Vagina (tissue), 2 donors: ENCODE data around the gene ADPRH. TPM values are rescaled to one million over a fixed set of nuclear protein-coding genes. Genes with fewer than 3 reads are reported as not detected.
A peak's percentile ranks its signal among the peaks of the same experiment; 100 is the strongest.

Experiments used
- DNase-seq, 2 donors: peaks; one replicate each; pipeline ENCODE4 v3.0.0-alpha.2; 2017; ENCODE audit errors: extremely low spot score in 2 of 2
- H3K27ac ChIP-seq: fragments of 200-600 bp; sonication (generic); one replicate; pipeline ENCODE4 v1.5.1; 2019
- H3K27me3 ChIP-seq: fragments of 200-600 bp; sonication (generic); one replicate; pipeline ENCODE4 v1.5.1; 2019
- H3K36me3 ChIP-seq, 2 donors: fragments of 200-600 bp; sonication (generic); one replicate each; pipeline ENCODE4 v1.5.1; 2017 to 2019
- H3K4me1 ChIP-seq: fragments of 200-600 bp; sonication (generic); one replicate; pipeline ENCODE4 v1.5.1; 2019
- H3K4me3 ChIP-seq, 2 donors: fragments of 200-600 bp; sonication (generic); 1 replicate in 1 of 2; 2 replicates in 1 of 2; pipeline ENCODE4 v1.5.1; 2016 to 2019
- H3K9me3 ChIP-seq: fragments of 200-600 bp; sonication (generic); one replicate; pipeline ENCODE4 v1.5.1; 2019
- CTCF ChIP-seq, 3 experiments: fragments of 450-650 bp in 2 of 3; fragments of 200-600 bp in 1 of 3; sonication (generic) in 1 of 3; IDR thresholded peaks; one replicate each; pipeline ENCODE4 v1.5.1; 2017 to 2019; ENCODE audit warnings: antibody characterized with exemption in 3 of 3, mild to moderate bottlenecking in 2 of 3, moderate library complexity in 2 of 3
- POLR2A ChIP-seq, 2 donors: fragments of 450-650 bp; IDR thresholded peaks; one replicate each; pipeline ENCODE4 v1.6.1; 2017; ENCODE audit warnings: antibody characterized with exemption in 2 of 2, mild to moderate bottlenecking in 2 of 2, moderate library complexity in 2 of 2
- POLR2AphosphoS5 ChIP-seq, 2 donors: sonication (generic); formaldehyde crosslinking; IDR thresholded peaks; one replicate each; pipeline ENCODE4 v1.9.0; 2017; ENCODE audit warnings: antibody characterized with exemption in 2 of 2, mild to moderate bottlenecking in 2 of 2, low read depth in 1 of 2; ENCODE audit not compliant: insufficient read depth in 1 of 2
- intact Hi-C: fragments of 100-400 bp; cut with DNase I; formaldehyde crosslinking; loops from one replicate; pipeline ENCODE4 v1.15.1; 2023
- total RNA-seq: library from RNA; depleted of rRNA; stranded (reverse); fragments of >200 nt; gene quantifications from one replicate; pipeline ENCODE4 v1.2.3, GENCODE V29; 2016

The ADPRH gene
- total RNA-seq, 1 donor from 2014 or later = 2.9 TPM

DNA sequence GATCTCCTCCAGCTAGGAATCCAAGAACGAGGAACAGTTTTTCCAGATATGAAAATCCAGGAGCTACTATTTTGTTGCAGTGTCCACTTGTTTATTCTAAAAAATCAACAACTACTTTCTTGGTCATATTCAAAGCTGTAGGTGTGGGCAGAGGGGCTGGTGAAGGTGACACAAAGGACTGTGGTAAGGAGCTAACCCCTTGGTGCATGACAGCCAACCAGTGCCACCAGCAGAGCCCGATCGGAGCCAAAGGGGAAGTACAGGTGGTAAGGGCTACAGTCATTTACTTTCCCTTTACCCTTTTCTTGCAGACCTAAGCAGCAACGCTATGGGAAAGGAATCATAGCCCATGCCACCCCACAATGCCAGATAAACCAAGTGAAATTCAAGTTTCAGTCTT lies 49.1 kb downstream of the ADPRH start:
- H3K4me3 ChIP-seq = no peak overlapping the region
- H3K36me3 ChIP-seq = no peaks in the 10 kb centered on the region
- H3K27ac ChIP-seq = peak overlapping the region; percentile 56
- no peak for DNase-seq
- no peaks in the 10 kb centered on the region for H3K27me3 ChIP-seq
- H3K9me3 ChIP-seq = no peaks in the 10 kb centered on the region
- intact Hi-C loops = no loop called here
- H3K4me1 ChIP-seq = peaks cover 16% of the 10 kb centered on the region
- TF ChIP-seq POLR2AphosphoS5 (IDR thresholded peaks at IDR 0.05; ENCODE audit: insufficient read depth in 1 of 2, low read depth in 1 of 2) = no peak
- TF ChIP-seq POLR2A (IDR thresholded peaks at IDR 0.05) = no peak
- TF ChIP-seq CTCF (IDR thresholded peaks at IDR 0.05) = no peak

GRCh38 chr3:119628816-119629445 lies 49.6 kb downstream of the ADPRH start:
- no peaks in the 10 kb centered on the region for H3K27me3 ChIP-seq
- TF ChIP-seq POLR2AphosphoS5 (IDR thresholded peaks at IDR 0.05; ENCODE audit: insufficient read depth in 1 of 2, low read depth in 1 of 2) (peak in 1 of 2 donors; percentile 45), POLR2A (IDR thresholded peaks at IDR 0.05) (no peak)
- intact Hi-C loops = no loop called here
- no peaks in the 10 kb centered on the region for H3K9me3 ChIP-seq
- no peak for DNase-seq
- H3K27ac ChIP-seq = peak overlapping the region; percentile 56
- no peak overlapping the region for H3K4me3 ChIP-seq
- H3K4me1 ChIP-seq = peaks cover 16% of the 10 kb centered on the region
- no peaks in the 10 kb centered on the region for H3K36me3 ChIP-seq

DNA sequence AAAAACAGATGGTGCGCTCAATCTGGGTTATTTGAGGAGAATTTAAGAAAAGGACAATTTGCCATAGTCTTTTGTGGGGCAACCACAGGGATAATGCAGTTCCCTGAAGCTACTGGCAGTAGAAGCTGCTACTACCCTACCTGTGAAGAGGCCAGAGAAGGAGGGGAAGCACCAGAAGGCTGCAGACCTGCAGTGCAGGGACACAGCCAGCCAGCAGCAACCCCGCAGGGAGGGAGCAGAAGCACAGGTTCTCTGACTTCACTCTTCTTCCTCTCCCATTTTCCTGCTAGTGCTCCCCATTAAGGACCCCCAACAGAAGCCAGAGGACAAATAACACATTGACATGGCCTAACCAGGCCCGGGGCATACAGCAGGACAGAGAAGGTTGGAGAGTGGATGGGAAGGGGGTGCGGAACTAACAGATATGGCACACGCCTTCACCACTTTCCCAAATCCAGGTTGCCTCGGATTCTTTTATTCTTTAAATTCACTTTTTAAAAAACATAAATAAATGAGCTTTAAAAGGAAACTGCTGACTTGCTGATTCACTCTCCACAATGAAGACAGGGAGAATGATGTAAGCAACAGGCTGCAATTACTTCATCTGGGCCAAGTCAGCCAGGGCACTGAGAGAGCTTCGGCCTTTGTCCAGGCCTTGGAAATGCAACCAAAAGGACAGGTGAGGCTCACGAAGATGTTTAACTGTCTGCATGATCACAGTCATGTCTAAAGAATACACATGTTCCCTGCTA lies 51.0 kb downstream of the ADPRH start:
- intact Hi-C loops = no loop called here
- DNase-seq = no peak
- Histone ChIP-seq H3K27me3 (no peaks in the 10 kb centered on the region), H3K36me3 (no peaks in the 10 kb centered on the region), H3K4me1 (peaks cover 16% of the 10 kb centered on the region), H3K9me3 (no peaks in the 10 kb centered on the region), H3K4me3 (no peak overlapping the region), H3K27ac (peak overlapping the region; percentile 76)
- no peak for TF ChIP-seq CTCF (IDR thresholded peaks at IDR 0.05)

DNA sequence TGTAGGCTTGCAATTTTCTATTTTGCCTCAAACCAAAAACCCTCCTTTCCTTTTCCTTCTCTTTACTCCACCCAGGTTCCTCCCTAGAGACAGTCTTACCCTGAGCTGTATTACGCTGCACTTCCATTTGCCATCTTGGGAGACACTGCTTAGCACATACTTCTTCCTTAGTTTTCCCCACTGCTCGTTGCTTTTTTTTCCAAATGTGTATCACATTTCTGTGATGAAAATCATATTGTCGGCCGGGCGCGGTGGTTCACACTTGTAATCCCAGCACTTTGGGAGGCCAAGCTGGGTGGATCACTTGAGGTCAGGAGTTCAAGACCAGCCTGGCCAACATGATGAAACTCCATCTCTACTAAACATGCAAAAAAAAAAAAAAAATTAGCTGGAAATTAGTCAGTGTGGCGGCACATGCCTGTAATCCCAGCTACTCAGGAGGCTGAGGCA lies 51.6 kb downstream of the ADPRH start:
- Histone ChIP-seq H3K36me3 (no peaks in the 10 kb centered on the region), H3K4me1 (peaks cover 16% of the 10 kb centered on the region), H3K27me3 (no peaks in the 10 kb centered on the region), H3K9me3 (no peaks in the 10 kb centered on the region), H3K4me3 (no peak overlapping the region), H3K27ac (peak overlapping the region; percentile 76)
- TF ChIP-seq CTCF (IDR thresholded peaks at IDR 0.05) = no peak
- no peak for TF ChIP-seq POLR2AphosphoS5 (IDR thresholded peaks at IDR 0.05; ENCODE audit: insufficient read depth in 1 of 2, low read depth in 1 of 2)
- no peak for TF ChIP-seq POLR2A (IDR thresholded peaks at IDR 0.05)
- DNase-seq = no peak
- intact Hi-C loops = no loop called here

GRCh38 chr3:119631516-119631915 lies 52.2 kb downstream of the ADPRH start:
- peak overlapping the region; percentile 76 for H3K27ac ChIP-seq
- no peaks in the 10 kb centered on the region for H3K27me3 ChIP-seq
- H3K4me1 ChIP-seq = peaks cover 16% of the 10 kb centered on the region
- intact Hi-C loops = no loop called here
- H3K4me3 ChIP-seq = no peak overlapping the region
- H3K36me3 ChIP-seq = no peaks in the 10 kb centered on the region
- TF ChIP-seq POLR2A (IDR thresholded peaks at IDR 0.05) (no peak), CTCF (IDR thresholded peaks at IDR 0.05) (no peak), POLR2AphosphoS5 (IDR thresholded peaks at IDR 0.05; ENCODE audit: insufficient read depth in 1 of 2, low read depth in 1 of 2) (no peak)
- no peaks in the 10 kb centered on the region for H3K9me3 ChIP-seq
- DNase-seq = no peak
